ENCODE data around the gene ARID3A.
"Not testable (repeated sequence)": the region's sequence is repeated elsewhere in the genome, so short reads cannot be mapped to it uniquely, and the experiment has no call there.

The ARID3A gene

GRCh38 chr19:954672-955494 lies 29.0 kb downstream of the ARID3A start:
- ATAC-seq (replicated peaks), result no peak
- H3K27ac Mint-ChIP-seq, result no peak overlapping the region
- H3K4me1 Mint-ChIP-seq (ENCODE audit: low read depth in 2 of 2), result peaks cover 8 to 21% of the 10 kb centered on the region in 2 donors
- no peaks in the 10 kb centered on the region for H3K9me3 Mint-ChIP-seq
- H3K36me3 Mint-ChIP-seq (ENCODE audit: insufficient read depth), result no peaks in the 10 kb centered on the region
- no peaks in the 10 kb centered on the region for H3K27me3 Mint-ChIP-seq
- H3K4me3 Mint-ChIP-seq, result no peak overlapping the region
- no peak for DNase-seq

GRCh38 chr19:955803-956765 lies 30.2 kb downstream of the ARID3A start:
- H3K36me3 Mint-ChIP-seq (ENCODE audit: insufficient read depth), result no peaks in the 10 kb centered on the region
- H3K27ac Mint-ChIP-seq, result no peak overlapping the region
- no peaks in the 10 kb centered on the region for H3K27me3 Mint-ChIP-seq
- DNase-seq (no peak), ATAC-seq (replicated peaks) (no peak)
- H3K4me3 Mint-ChIP-seq, result no peak overlapping the region
- H3K4me1 Mint-ChIP-seq (ENCODE audit: low read depth in 2 of 2), result peaks cover 8 to 21% of the 10 kb centered on the region in 2 donors
- no peaks in the 10 kb centered on the region for H3K9me3 Mint-ChIP-seq

GRCh38 chr19:956766-957440 lies 31.1 kb downstream of the ARID3A start:
- no peak for ATAC-seq (replicated peaks)
- Mint-ChIP-seq H3K9me3 (no peaks in the 10 kb centered on the region), H3K27ac (no peak overlapping the region), H3K4me3 (no peak overlapping the region), H3K36me3 (ENCODE audit: insufficient read depth) (no peaks in the 10 kb centered on the region), H3K4me1 (ENCODE audit: low read depth in 2 of 2) (peaks cover 8 to 16% of the 10 kb centered on the region in 2 donors), H3K27me3 (no peaks in the 10 kb centered on the region)
- DNase-seq, result no peak

- peaks cover 8 to 16% of the 10 kb centered on the region in 2 donors for H3K4me1 Mint-ChIP-seq (ENCODE audit: low read depth in 2 of 2)
- not testable (repeated sequence) for H3K27me3 Mint-ChIP-seq; H3K36me3 Mint-ChIP-seq (ENCODE audit: insufficient read depth); ATAC-seq (replicated peaks); H3K27ac Mint-ChIP-seq; H3K9me3 Mint-ChIP-seq; DNase-seq; H3K4me3 Mint-ChIP-seq
Observed at GRCh38 chr19:957578-957977, 31.7 kb downstream of the ARID3A start.

- H3K4me1 Mint-ChIP-seq (ENCODE audit: low read depth in 2 of 2), result peaks cover 4 to 6% of the 10 kb centered on the region in 2 donors
- no peak overlapping the region for H3K4me3 Mint-ChIP-seq
- no peaks in the 10 kb centered on the region for H3K27me3 Mint-ChIP-seq
- no peaks in the 10 kb centered on the region for H3K9me3 Mint-ChIP-seq
- ATAC-seq (replicated peaks) (no peak), DNase-seq (no peak)
- no peak overlapping the region for H3K27ac Mint-ChIP-seq
- peaks cover 3% of the 10 kb centered on the region for H3K36me3 Mint-ChIP-seq (ENCODE audit: insufficient read depth)
Observed at GRCh38 chr19:958967-959855, 33.4 kb downstream of the ARID3A start.

GRCh38 chr19:960020-960419 lies 34.2 kb downstream of the ARID3A start:
- no peak overlapping the region for H3K27ac Mint-ChIP-seq
- H3K36me3 Mint-ChIP-seq (ENCODE audit: insufficient read depth), result peaks cover 4% of the 10 kb centered on the region
- no peak for DNase-seq
- ATAC-seq (replicated peaks), result no peak
- H3K4me1 Mint-ChIP-seq (ENCODE audit: low read depth in 2 of 2), result peaks cover 3 to 4% of the 10 kb centered on the region in 2 donors
- H3K9me3 Mint-ChIP-seq, result no peaks in the 10 kb centered on the region
- no peak overlapping the region for H3K4me3 Mint-ChIP-seq
- no peaks in the 10 kb centered on the region for H3K27me3 Mint-ChIP-seq

- H3K4me3 Mint-ChIP-seq, result no peak overlapping the region
- no peaks in the 10 kb centered on the region for H3K9me3 Mint-ChIP-seq
- ATAC-seq (replicated peaks) (no peak), DNase-seq (no peak)
- H3K27me3 Mint-ChIP-seq, result no peaks in the 10 kb centered on the region
- H3K27ac Mint-ChIP-seq, result no peak overlapping the region
- H3K36me3 Mint-ChIP-seq (ENCODE audit: insufficient read depth), result peaks cover 9% of the 10 kb centered on the region
- H3K4me1 Mint-ChIP-seq (ENCODE audit: low read depth in 2 of 2), result peaks cover 3 to 4% of the 10 kb centered on the region in 2 donors
Observed at GRCh38 chr19:960601-960938, 34.7 kb downstream of the ARID3A start.

- peaks cover 18% of the 10 kb centered on the region for H3K36me3 Mint-ChIP-seq (ENCODE audit: insufficient read depth)
- no peak overlapping the region for H3K4me3 Mint-ChIP-seq
- H3K4me1 Mint-ChIP-seq (ENCODE audit: low read depth in 2 of 2), result peaks cover 3 to 4% of the 10 kb centered on the region in 2 donors
- ATAC-seq (replicated peaks) (no peak), DNase-seq (no peak)
- no peaks in the 10 kb centered on the region for H3K9me3 Mint-ChIP-seq
- H3K27ac Mint-ChIP-seq, result no peak overlapping the region
- no peaks in the 10 kb centered on the region for H3K27me3 Mint-ChIP-seq
Observed at GRCh38 chr19:961866-962620, 36.2 kb downstream of the ARID3A start.

- no peak overlapping the region for H3K27ac Mint-ChIP-seq
Observed at GRCh38 chr19:962683-963400, 37.0 kb downstream of the ARID3A start.

GRCh38 chr19:963486-963951 lies 37.7 kb downstream of the ARID3A start:
- Mint-ChIP-seq H3K4me3 (no peak overlapping the region), H3K27me3 (no peaks in the 10 kb centered on the region), H3K4me1 (ENCODE audit: low read depth in 2 of 2) (peaks cover 3 to 4% of the 10 kb centered on the region in 2 donors), H3K27ac (no peak overlapping the region), H3K9me3 (no peaks in the 10 kb centered on the region), H3K36me3 (ENCODE audit: insufficient read depth) (peaks cover 27% of the 10 kb centered on the region)
- DNase-seq, result no peak
- ATAC-seq (replicated peaks), result no peak

More at GRCh38 chr19:962683-963400, 37.0 kb downstream of the ARID3A start:
- Mint-ChIP-seq H3K4me3 (no peak overlapping the region), H3K9me3 (no peaks in the 10 kb centered on the region), H3K36me3 (ENCODE audit: insufficient read depth) (peaks cover 21% of the 10 kb centered on the region), H3K27me3 (no peaks in the 10 kb centered on the region), H3K4me1 (ENCODE audit: low read depth in 2 of 2) (peaks cover 3 to 4% of the 10 kb centered on the region in 2 donors)
- ATAC-seq (replicated peaks), result no peak
- DNase-seq, result no peak

GRCh38 chr19:964116-964520 lies 38.3 kb downstream of the ARID3A start:
- no peak for DNase-seq
- no peak for ATAC-seq (replicated peaks)
- Mint-ChIP-seq H3K9me3 (no peaks in the 10 kb centered on the region), H3K27me3 (no peaks in the 10 kb centered on the region), H3K4me3 (no peak overlapping the region), H3K4me1 (ENCODE audit: low read depth in 2 of 2) (peaks cover 2 to 3% of the 10 kb centered on the region in 2 donors), H3K27ac (no peak overlapping the region), H3K36me3 (ENCODE audit: insufficient read depth) (peaks cover 31% of the 10 kb centered on the region)

Measured in effector memory CD8-positive, alpha-beta T cell (primary cell).